OCI-LY1 (cell line): ENCODE measurements around the gene ST6GALNAC3.

ENCODE experiments used
- EZH2 ChIP-seq: fragments of 200-600 bp; sonication (generic), shearing (Covaris generic); IDR thresholded peaks from 2 replicates; pipeline ENCODE4 v1.8.0; 2017; ENCODE audit warnings: borderline replicate concordance, mixed run types, mild to moderate bottlenecking, antibody characterized with exemption, low read length, moderate library complexity, mixed read lengths
- TF ChIP-seq, protein P1 (sequence below): fragments of 200-600 bp; sonication (generic), shearing (Covaris generic); IDR thresholded peaks from 2 replicates; pipeline ENCODE4 v1.5.1; 2017; ENCODE audit warnings: mild to moderate bottlenecking, antibody characterized with exemption, low read length, moderate library complexity, mixed read lengths

DNA sequence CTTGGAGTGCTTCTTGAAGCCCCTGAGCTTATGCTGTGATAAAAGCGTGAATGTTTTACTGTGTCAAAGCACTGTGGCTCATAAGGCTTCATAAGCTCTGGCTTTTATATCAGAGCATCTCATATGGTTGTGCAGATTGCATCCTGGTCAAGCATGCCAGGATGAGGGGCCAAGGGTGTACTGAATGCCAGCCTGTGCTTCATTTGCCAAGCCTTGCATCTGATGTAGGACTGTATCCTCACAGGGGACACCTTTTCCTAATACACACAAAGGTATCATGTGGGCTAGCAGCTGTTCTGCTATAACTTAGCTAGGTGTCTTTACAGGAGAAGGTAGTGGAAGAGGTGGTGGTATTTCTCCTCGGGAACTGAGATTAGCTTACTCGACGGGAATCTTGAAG is 134.7 kb downstream of the ST6GALNAC3 start:
- TF ChIP-seq, protein P1, sequence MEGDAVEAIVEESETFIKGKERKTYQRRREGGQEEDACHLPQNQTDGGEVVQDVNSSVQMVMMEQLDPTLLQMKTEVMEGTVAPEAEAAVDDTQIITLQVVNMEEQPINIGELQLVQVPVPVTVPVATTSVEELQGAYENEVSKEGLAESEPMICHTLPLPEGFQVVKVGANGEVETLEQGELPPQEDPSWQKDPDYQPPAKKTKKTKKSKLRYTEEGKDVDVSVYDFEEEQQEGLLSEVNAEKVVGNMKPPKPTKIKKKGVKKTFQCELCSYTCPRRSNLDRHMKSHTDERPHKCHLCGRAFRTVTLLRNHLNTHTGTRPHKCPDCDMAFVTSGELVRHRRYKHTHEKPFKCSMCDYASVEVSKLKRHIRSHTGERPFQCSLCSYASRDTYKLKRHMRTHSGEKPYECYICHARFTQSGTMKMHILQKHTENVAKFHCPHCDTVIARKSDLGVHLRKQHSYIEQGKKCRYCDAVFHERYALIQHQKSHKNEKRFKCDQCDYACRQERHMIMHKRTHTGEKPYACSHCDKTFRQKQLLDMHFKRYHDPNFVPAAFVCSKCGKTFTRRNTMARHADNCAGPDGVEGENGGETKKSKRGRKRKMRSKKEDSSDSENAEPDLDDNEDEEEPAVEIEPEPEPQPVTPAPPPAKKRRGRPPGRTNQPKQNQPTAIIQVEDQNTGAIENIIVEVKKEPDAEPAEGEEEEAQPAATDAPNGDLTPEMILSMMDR, result no peak
- TF ChIP-seq EZH2, result no peak
